ENCODE results near the gene HSBP1L1. TPM values are rescaled to one million over a fixed set of nuclear protein-coding genes. Genes with fewer than 3 reads are reported as not detected.

Gene HSBP1L1
- total and polyA plus RNA-seq, 2 donors (not counting 3 experiments of a cell fraction or from before 2014, with no cell fraction given): 5.2 to 7.1 TPM

DNA sequence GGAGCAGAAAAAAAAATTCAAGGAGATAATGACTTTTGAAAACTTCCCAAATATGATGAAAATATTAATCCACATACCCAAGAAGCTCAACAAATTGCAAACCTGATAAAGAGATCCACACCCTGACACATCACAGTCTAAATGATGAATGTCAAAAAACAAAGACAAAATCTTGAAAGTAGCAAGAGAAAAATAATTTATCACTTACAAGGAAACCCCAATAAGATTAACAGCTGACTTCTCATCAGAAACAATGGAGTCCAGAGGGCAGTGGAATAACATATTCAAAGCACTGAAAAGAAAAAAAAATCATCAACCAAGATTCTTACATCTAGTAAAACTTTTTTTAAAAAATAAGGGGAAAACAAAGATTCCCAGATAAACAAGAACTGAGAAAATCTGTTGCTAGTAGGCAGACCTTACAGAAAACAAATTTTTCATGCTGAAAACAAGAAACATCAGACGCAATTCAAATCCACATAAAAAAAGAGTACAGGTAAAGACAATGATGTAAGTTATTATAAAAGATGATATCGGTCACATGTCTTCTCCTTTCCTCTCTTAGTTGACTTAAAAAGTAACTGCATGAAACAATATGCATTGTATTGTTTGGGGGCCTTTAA lies 34.3 kb upstream of the HSBP1L1 start:
- H4K20me1 ChIP-seq (replicated peaks; ENCODE audit: control insufficient read depth, extremely low read depth, insufficient read depth, low read length): no peaks in the 10 kb centered on the region
- no peak overlapping the region for H3K4me2 ChIP-seq (ENCODE audit: insufficient read depth, low read length)
- ChIA-PET CTCF (no interaction called here), POLR2A (no interaction called here)
- H3K36me3 ChIP-seq (ENCODE audit: control insufficient read depth in 2 of 2, extremely low read depth in 1 of 2, insufficient read depth in 2 of 2, low read length in 2 of 2): peaks cover 0 to 19% of the 10 kb centered on the region in 2 experiments
- dilution Hi-C loops (cut with MboI; ENCODE audit: extremely low pct_ligation_motif_present, low sequenced_read_pairs) (no loop called here), intact Hi-C loops (cut with micrococcal nuclease) (no loop called here)
- H2AFZ ChIP-seq (ENCODE audit: low read depth, low read length): no peak overlapping the region
- BruUV-seq (replicated peaks): no TSS peak
- peaks cover 2% of the 10 kb centered on the region for H3K9me3 ChIP-seq (replicated peaks; ENCODE audit: control insufficient read depth, insufficient read depth, low read length)
- peaks cover 22% of the 10 kb centered on the region for H3K79me2 ChIP-seq (ENCODE audit: control insufficient read depth, insufficient read depth, low read length)
- H3K4me1 ChIP-seq (ENCODE audit: control insufficient read depth, extremely low read depth, insufficient read depth, low read length): no peaks in the 10 kb centered on the region
- no peak overlapping the region for H3K27ac ChIP-seq (ENCODE audit: insufficient read depth, low read depth, low read length)
- no peak for DNase-seq (ENCODE audit: low read depth, low spot score)
- TF ChIP-seq GATA2 (IDR thresholded peaks at IDR 0.05; ENCODE audit: insufficient read depth, insufficient read length, low read depth, low read length) (no peak), JUN (IDR thresholded peaks at IDR 0.05; ENCODE audit: borderline replicate concordance, insufficient read depth, insufficient read length, low read depth) (no peak), EZH2 (IDR thresholded peaks at IDR 0.05; ENCODE audit: borderline replicate concordance, low read depth, low read length, severe bottlenecking) (no peak), FOS (IDR thresholded peaks at IDR 0.05; ENCODE audit: borderline replicate concordance, insufficient read depth, low read length) (no peak), MYC (IDR thresholded peaks at IDR 0.05; ENCODE audit: low read depth, low read length) (no peak), POLR2AphosphoS5 (IDR thresholded peaks at IDR 0.05; ENCODE audit: insufficient read depth, low read depth, low read length) (no peak), POLR2A (IDR thresholded peaks at IDR 0.05; ENCODE audit: low read depth, low read length) (no peak)
- TF ChIP-seq, protein P1, sequence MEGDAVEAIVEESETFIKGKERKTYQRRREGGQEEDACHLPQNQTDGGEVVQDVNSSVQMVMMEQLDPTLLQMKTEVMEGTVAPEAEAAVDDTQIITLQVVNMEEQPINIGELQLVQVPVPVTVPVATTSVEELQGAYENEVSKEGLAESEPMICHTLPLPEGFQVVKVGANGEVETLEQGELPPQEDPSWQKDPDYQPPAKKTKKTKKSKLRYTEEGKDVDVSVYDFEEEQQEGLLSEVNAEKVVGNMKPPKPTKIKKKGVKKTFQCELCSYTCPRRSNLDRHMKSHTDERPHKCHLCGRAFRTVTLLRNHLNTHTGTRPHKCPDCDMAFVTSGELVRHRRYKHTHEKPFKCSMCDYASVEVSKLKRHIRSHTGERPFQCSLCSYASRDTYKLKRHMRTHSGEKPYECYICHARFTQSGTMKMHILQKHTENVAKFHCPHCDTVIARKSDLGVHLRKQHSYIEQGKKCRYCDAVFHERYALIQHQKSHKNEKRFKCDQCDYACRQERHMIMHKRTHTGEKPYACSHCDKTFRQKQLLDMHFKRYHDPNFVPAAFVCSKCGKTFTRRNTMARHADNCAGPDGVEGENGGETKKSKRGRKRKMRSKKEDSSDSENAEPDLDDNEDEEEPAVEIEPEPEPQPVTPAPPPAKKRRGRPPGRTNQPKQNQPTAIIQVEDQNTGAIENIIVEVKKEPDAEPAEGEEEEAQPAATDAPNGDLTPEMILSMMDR (IDR thresholded peaks at IDR 0.05; ENCODE audit: extremely low read depth in 1 of 2, insufficient read depth in 1 of 2, low read depth in 1 of 2, low read length in 2 of 2): no peak
- TF ChIP-seq, protein P2, sequence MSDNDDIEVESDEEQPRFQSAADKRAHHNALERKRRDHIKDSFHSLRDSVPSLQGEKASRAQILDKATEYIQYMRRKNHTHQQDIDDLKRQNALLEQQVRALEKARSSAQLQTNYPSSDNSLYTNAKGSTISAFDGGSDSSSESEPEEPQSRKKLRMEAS (IDR thresholded peaks at IDR 0.05; ENCODE audit: insufficient read depth, insufficient read length): no peak
- no peaks in the 10 kb centered on the region for H3K9me1 ChIP-seq (replicated peaks; ENCODE audit: control insufficient read depth, extremely low read depth, insufficient read depth, low read length)
- no peak overlapping the region for H3K9ac ChIP-seq (replicated peaks; ENCODE audit: extremely low read depth, insufficient read depth, low read length)
- no peaks in the 10 kb centered on the region for H3K27me3 ChIP-seq (ENCODE audit: control insufficient read depth in 2 of 2, insufficient read depth in 2 of 2, low read length in 2 of 2)
- FAIRE-seq: no peak
- no peak overlapping the region for H3K4me3 ChIP-seq (replicated peaks in 1 of 3; ENCODE audit: insufficient read depth in 1 of 3, low read depth in 1 of 3, low read length in 3 of 3)
